Activated CD4-positive, CD25-positive, alpha-beta regulatory T cell treated with anti-CD3 and anti-CD28 coated beads, Interleukin-2, amount 50 U/mL, for 24 hours (primary cell): ENCODE measurements around the gene MMP27.
A peak's percentile ranks its signal among the peaks of the same experiment; 100 is the strongest.

Experiments used
- ATAC-seq, 2 donors: fragments of 150-1000 bp; cut with Tn5 transposase; one replicate each; pipeline ENCODE4 v1.10.0; 2021; ENCODE audit warnings: mild to moderate bottlenecking in 1 of 2, moderate library complexity in 1 of 2

Gene MMP27

DNA sequence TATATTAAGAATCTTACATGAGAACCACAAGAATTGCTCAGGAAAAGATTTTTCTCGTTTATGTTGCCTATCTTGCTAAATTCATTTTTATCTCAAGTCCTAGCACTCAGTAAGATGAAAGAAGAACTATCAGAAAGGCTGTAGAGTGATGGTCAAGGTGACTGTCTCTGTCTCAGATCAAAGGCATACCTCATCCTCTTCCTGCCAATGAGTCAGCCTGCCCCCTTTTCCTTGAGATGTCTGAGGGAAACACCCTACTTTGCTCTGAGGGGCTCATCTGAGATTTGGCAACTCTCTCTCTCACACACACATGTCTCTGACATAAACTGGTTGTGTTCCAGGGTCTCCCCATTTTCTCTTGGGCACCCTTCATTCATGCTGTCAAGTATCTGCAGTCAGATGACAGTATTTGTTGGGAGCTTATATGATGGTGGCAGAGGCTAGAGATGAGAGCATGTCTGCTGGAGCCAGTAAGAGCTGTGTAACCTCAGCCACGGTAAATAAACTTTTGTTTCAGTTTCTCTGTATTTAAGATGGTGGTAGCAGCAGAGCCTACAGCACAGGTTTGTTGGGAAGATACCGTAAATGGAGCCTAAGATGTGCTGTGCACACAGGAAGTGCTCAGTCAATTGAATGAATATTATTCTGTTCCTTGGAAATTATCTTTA, 1.6 kb downstream of the MMP27 start:
- no peak for ATAC-seq

GRCh38 chr11:102695201-102695600, 10.4 kb downstream of the MMP27 start:
- ATAC-seq, result no peak

DNA sequence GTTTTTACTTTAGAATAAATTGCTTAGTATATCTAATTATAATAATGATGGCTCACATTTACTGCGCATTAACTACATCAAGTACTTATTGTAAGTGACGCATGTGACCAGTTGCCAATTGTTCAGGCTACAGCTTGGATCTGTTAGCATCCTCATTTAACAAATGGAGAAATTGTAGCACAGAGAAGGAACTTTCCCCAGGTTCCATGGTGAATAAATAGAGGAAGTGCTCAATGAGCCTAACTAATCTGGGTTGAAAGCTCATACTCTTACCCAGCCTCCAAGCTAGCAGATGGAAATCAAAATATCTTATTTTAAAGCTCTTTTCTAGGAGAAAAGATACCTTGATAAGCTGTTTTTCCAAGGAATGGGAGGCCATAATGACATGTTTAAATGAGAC, 19.8 kb downstream of the MMP27 start:
- ATAC-seq, result no peak

DNA sequence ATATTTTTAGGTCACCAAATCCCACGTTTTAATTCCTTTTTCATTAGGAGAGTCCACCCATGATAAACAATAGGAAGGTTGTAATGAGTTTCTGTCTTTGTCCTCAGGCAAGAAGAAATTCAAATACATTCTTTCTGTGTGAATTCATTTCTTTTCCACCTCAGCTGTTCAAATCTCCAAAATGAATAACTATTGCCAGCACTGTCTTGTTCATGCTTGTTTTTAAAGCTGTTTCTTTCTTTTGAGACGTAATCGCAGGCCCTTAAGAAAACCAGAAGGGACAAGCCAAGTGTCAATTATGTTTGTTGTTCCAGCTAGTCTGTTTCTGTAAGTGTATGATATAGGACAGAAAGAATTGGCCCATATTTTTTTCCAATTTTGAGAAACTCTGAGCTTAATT, 20.2 kb downstream of the MMP27 start:
- no peak for ATAC-seq

DNA sequence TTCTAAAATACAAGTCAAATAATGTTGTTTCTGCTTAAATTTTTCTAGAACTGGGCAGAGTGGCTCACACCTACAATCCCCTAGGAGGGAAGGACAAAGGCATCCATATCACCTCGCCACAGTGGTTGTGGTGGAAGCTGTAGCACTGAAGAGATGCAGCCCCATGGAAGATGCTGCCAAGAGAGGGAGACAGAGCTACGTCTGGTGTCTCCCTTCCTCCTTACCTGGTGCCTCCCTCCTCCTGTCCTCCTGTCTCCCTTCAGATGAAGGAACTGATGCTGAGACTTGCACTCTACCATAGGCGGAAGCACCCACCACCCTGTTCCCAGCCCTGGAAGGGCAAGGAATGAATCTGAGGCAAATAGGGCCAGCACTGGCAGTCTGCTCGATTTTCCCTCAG, 22.3 kb downstream of the MMP27 start:
- no peak for ATAC-seq

DNA sequence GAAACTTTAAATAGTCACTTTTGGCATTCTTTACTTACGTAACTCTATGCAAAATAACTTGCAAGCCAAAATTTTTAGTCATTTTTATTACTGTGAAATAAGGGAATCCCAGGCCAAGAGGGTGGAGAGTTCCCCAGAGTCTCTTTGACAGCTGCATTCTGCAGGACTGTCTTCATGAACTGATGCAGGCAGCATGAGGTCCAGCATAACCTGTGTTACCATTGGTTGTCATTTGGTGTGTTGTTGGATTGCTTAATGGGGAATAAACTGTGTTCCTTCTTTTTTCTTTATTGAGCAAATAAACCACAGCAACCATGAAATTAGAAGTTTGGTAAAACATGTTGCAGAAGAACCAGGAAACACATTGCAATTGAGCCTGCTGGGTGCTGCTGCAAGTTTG, 24.6 kb downstream of the MMP27 start:
- ATAC-seq, result no peak

DNA sequence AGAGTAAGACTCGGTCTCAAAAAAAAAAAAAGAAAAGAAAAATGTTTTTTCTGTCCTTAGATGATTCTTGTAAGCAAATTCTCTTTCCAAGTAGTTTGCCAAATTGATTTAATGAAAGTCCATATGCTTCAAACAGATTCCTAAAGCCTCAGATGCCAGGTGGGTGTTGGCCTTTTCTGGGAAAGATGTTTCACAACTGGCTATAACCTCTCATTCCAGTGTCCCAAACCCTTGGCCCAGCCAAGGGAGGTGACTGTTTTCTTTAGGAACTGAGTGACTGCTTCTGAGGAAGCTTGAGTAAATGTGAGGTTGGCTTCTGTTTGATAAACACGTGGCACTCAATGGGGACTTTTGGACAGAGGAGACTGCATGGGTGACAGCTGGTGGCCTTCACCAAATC, 27.5 kb downstream of the MMP27 start:
- ATAC-seq, result no peak

DNA sequence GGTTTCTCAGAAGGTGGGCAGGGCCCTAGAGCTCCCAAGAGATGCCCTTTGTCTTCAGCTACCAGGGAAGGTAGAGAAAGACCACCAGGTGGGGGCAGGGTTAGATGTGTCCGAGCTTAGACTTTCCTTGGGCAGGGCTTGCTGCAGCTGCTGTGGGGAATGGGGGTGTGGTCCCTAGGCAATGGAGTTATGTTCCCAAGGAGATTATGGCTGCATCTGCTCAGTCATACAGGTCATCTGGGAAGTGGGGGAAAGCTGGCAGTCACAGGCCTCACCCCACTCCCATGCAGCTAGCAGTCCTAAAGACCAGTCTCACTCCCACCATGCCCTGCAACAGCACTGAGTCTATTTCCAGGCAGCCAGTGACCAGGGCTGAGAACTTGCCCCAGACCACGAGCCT, 29.5 kb downstream of the MMP27 start:
- ATAC-seq, result no peak

DNA sequence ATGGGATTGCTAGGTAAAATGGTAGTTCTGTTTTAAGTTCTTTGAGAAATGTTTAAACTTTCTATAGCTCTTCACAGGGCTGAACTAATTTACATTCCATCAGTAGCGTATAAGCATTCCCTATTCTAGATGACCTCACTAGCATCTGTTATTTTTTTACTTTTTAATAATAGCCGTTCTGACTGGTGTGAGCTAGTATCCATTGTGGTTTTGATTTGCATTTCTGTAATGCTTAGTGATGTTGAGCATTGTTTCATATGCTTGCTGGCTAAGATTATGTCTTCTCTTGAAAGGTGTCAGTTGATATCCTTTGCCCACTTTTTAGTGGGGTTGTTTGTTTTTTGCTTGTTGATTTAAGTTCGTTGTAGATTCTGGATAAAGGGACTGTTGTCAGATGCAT, 35.9 kb downstream of the MMP27 start:
- ATAC-seq, result no peak

DNA sequence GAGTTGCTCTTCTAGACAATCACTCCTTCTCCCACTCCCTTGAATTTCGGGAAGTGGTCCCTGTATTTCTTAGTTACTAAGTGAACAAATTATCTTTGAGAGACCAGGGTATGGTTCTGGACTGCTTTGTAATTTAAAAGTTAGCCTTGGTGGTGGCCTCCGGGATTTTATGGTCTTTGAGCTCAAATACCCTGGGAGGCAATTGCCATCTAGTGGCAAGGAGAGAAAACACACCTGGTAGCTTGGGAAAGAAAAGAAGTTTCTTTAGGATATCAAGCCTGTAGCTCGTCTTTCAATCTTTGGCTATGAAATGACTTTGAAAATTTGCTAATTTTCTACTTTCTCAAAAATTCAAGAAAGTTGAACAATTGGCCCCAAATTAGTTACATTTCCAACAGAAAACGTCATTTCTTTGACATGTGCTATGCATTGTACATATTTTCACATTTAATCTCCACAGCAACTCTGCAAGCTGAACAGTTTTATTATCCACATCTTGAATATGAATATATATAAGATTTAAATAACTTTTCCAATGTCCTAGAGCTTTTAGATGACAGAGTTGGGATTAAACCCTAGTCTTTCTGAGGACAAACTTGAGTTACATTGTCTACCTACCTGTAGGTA, 39.1 kb downstream of the MMP27 start:
- ATAC-seq, result no peak

- peak; percentile 32 to 62 for ATAC-seq
These were observed 41.4 kb downstream of the MMP27 start for GRCh38 chr11:102664001-102664752.

GRCh38 chr11:102662607-102663006, 43.0 kb downstream of the MMP27 start:
- no peak for ATAC-seq

DNA sequence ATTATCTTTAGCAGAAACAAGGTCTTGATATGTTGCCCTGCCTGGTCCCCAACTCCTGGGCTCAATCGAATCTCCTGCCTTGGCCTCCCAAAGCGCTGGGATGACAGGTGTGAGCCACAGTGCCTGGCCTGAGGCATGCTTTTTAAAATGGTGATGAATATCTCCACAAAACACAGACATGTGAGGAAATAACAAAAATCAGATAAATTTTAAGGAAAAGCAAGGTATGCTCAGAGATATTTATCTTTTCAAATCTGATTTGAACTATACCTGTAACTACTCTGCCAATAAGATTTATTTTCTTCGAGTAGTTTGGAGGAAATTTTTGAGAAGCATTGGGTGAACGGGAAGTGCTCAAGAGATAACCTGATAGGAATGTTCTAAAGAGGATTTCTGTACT, 44.5 kb downstream of the MMP27 start:
- ATAC-seq, result no peak

GRCh38 chr11:102656528-102656927, 49.0 kb downstream of the MMP27 start:
- no peak for ATAC-seq

DNA sequence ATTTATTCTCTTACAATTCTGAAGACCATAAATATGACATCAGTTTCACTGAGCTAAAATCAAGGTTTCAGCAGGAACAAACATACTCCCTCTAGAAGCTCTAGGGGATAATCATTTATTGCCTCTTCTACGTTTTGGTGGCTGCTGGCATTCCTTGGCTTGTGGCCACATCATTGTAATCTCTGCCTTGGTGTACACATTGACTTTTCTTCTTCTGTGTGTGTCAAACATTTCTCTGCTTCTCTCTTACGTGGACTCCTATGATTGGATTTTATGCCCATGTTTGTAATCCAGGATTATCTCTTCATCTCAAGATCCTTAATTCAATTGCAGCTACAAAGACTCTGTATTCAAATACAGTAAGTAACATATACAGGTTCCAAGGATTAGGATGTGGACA, 50.0 kb downstream of the MMP27 start:
- ATAC-seq, result no peak

DNA sequence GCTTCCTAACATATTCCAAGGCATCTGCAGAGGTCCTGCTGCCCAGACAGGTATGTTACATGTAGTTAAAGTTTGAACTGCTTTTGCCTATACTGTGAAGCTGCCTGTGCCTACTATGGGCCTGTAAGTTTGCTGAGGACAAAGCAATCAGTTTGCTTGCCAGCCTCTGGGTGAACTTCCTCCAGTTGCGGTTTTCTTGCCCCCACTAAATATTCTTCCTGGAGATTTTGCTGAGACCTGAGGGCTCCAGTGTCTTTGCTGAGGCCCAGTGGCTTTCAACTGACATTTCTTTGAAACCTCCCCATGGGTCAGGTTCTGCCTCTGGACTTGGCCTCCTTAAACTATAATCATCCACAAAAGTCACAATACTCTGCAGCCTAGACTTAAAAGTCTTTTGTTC, 50.8 kb downstream of the MMP27 start:
- no peak for ATAC-seq

DNA sequence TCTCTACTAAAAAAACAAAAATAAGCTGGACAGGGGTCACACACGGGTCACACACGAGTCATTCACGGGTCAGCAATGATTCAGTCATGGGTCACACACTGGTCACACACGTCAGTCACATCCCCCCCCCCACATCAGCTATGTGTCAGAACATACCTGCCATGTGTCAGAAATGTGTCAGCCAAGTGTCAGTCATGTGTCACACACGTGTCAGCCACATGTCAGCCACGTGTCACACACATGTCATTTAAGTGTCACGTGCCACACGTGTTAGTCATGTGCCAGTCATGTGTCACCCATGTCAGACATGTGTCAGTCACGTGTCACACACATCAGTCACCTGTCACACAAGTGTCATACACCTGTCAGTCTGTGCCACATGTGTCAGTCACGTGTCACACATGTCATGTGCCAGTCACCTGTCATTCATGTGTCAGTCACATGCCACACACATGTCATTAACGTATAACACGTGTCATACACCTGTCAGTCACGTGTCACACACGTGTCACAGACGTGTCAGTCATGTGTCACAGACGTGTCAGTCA, 51.8 kb downstream of the MMP27 start:
- peak; percentile 27 to 35 for ATAC-seq

- ATAC-seq, result no peak
These were observed 58.1 kb downstream of the MMP27 start for GRCh38 chr11:102647430-102647829.

- no peak for ATAC-seq
These were observed 61.6 kb downstream of the MMP27 start for GRCh38 chr11:102643941-102644340.
